Left renal pelvis (tissue), 4 donors: ENCODE measurements around the gene FITM1. TPM values are rescaled to one million over a fixed set of nuclear protein-coding genes. Genes with fewer than 3 reads are reported as not detected.

Experiments
- DNase-seq, 4 donors: peaks; one replicate each; pipeline ENCODE4 v3.0.0-alpha.2; 2013; ENCODE audit warnings: low read depth in 4 of 4, low spot score in 3 of 4
- polyA plus RNA-seq, 4 donors: library from polyadenylated mRNA; unstranded; fragments of 120-200 nt; gene quantifications; one replicate each; pipeline ENCODE4 v1.2.1, GENCODE V29; 2013; ENCODE audit not compliant: insufficient read length in 4 of 4

FITM1 gene
- polyA plus RNA-seq, 4 donors = 0.55 to 1.6 (median 0.79) TPM

DNA sequence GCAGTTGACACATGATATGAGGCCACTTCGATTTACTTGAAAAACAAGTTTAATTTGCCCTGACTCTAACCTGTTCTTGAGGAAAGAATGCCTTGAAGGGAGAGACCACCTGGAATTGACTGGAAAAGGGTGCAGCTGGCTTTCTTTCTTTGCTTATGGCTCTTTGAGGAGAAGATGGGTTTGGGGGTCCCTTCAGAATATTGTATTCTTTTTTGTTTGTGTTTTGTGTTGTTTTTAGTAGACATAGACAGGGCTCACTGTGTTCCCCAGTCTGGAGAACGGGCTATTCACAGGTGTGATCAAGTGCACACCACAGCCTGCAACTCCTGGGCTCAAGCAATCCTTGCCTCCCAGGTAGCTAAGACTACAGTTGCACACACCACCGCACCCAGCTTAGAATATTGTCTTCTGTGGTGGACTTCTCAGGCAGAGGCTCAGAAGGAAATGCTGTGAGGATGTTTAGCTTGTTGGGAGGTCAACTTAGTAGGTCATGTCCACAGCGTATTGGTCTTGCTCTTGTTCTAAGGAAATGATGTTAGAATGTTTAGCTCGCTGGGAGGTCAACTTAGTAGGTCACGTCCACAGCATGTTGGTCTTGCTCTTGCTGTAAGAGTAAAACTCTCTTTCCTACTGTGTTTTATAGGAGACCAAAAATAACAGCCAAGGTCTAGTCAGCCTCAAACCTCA lies 14.2 kb upstream of the FITM1 start:
- DNase-seq = no peak

GRCh38 chr14:24117179-24117578 lies 13.3 kb upstream of the FITM1 start:
- no peak for DNase-seq

- DNase-seq = no peak
Observed at GRCh38 chr14:24119691-24120090, 10.8 kb upstream of the FITM1 start.

DNA sequence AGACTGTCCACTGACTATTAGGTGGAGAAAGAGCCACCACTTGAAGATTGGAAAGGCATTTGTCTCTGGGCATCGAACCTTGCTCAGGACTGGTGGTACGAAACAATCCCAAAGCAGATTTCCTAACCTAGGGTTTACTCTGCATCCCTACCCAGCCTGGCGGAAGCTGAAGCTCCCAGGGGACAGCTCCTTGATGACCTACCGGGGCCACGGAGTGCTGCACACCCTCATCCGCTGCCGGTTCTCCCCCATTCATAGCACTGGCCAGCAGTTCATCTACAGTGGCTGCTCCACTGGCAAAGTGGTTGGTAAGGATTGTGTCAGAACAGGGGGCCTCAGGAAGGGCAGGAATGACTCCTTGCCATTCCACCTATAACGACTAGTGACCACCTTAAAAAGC lies 9.2 kb upstream of the FITM1 start:
- no peak for DNase-seq

GRCh38 chr14:24122416-24122815 lies 8.0 kb upstream of the FITM1 start:
- DNase-seq = no peak

GRCh38 chr14:24122898-24123297 lies 7.6 kb upstream of the FITM1 start:
- DNase-seq = no peak

GRCh38 chr14:24123424-24124417 lies 6.7 kb upstream of the FITM1 start:
- DNase-seq = no peak

- no peak for DNase-seq
Observed at GRCh38 chr14:24126939-24127338, 3.5 kb upstream of the FITM1 start.

GRCh38 chr14:24127673-24128072 lies 2.8 kb upstream of the FITM1 start:
- DNase-seq = no peak

- no peak for DNase-seq
Observed at GRCh38 chr14:24129410-24129998, 955 bp upstream of the FITM1 start.

DNA sequence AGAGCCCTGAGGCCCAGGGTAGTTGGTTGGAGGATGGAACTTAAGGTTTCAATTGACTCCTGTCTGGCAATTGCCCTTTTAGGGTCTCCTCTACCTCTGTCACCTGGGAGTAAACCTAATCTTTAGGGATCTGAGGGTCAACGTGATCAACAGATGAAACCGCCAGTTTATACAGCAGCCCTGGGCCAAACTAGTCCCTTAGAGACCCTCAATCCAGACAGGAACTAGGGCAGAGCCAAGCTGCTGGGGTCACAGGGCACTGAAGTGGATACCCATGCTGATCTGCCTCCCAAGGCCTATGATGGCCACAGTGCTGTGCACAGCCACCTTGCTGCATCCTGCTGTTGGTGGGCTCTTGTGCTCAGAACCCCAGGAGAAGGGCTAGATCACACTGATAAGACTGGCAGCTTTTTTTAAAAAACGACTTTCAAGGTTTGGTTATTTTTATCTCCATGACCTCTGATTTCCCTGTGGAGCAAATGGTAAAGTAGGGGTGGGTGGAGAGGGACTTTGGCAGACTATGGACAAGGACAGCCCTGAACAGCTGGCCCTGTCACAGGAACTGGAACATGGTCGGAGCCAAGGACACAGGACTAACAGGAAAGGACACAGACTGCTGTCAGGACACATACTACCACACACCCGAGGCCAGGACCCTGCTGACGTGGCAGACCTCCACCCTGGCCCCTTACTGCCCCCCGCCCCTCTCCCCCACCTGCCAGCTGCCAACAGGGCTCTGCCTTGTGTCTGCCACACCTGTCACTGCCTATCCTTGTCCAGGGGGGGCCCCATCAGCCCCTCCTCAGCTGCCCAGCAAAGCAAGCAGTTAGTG lies 474 bp downstream of the FITM1 start:
- DNase-seq = no peak

DNA sequence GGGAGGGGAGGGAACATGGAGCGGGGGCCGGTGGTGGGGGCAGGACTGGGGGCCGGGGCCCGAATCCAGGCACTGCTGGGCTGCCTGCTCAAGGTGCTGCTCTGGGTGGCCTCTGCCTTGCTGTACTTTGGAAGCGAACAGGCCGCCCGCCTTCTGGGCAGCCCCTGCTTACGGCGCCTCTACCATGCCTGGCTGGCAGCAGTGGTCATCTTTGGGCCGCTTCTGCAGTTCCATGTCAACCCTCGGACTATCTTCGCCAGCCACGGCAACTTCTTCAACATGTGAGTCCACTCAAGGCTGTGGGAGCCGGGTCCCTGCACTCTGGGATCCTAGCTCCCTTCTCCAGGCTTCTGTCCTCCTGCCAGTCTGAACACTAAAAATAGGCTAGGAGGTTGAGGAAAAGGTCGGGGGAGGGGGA lies 1.1 kb downstream of the FITM1 start:
- no peak for DNase-seq

DNA sequence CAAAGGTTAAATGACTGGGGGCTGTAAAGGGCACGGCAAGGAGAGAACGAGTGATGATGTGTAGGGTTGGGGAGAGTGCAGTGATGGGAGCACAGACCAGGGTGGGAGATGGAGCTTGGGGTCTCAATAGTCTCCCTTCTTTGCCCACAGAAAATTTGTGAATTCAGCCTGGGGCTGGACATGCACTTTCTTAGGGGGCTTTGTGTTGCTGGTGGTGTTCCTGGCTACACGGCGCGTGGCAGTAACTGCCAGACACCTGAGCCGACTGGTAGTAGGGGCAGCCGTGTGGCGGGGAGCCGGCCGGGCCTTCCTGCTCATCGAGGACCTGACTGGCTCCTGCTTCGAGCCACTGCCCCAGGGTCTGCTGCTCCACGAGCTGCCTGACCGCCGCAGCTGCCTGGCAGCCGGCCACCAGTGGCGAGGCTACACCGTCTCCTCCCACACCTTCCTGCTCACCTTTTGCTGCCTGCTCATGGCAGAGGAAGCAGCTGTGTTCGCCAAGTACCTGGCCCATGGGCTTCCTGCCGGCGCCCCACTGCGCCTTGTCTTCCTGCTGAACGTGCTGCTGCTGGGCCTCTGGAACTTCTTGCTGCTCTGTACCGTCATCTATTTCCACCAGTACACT lies 1.7 kb downstream of the FITM1 start:
- DNase-seq = no peak

GRCh38 chr14:24132976-24133375 lies 2.5 kb downstream of the FITM1 start:
- DNase-seq = no peak

DNA sequence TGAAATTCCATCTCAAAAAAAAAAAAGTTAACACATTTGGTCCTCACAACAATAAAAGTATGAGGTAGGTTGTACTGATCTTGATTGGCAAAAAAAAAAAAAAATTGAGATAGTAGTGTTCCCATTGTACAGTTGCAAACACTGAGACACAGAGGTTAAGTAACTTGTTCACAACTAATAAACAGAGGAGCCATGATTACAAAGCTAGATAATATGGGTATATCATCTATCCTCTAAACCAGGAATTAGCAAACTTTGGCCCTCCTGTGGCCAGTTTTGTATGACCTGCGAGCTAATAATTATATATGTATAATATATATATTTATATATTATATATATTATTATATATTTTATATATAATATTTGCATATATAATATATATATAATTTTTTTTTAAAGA lies 3.3 kb downstream of the FITM1 start:
- DNase-seq = no peak

- DNase-seq = no peak
Observed at GRCh38 chr14:24135584-24135833, 5.0 kb downstream of the FITM1 start.

- peak; percentile 79 to 84 (median 82) for DNase-seq
Observed at GRCh38 chr14:24135834-24136683, 5.6 kb downstream of the FITM1 start, which contains the start of gene PSME1. PSME1 (plus strand) TSS chr14:24136194; CDS start chr14:24136263, 69 bp downstream.

DNA sequence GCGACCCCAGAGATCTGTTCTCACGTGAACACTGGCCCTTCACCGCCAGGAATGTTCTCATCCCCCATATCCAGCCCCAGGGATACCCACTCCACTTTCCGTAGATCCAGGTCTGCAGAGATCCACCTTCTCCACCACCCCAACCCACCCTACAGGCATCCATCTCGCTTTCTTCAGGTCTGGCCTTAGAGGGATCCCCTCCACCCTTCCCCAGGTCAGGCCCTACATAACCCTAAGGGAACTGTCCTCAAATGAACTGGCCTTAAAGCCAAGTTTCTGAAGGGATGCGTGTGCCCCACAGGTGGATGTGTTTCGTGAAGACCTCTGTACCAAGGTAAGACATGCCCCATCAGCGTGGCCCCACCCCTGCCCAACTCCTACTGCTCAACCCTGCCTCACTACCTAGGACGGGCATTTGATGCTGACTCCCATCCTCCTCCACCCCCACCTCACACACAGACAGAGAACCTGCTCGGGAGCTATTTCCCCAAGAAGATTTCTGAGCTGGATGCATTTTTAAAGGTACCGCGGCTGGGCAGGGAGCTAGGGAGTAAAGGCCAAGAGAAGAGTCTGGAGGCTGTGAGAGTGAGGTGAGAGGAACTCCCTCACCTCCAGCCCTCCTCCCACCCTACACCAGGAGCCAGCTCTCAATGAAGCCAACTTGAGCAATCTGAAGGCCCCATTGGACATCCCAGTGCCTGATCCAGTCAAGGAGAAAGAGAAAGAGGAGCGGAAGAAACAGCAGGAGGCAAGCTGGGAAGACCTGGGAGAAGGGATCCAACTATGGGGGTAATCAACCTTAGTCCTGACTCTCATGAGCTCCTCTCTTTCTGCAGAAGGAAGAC lies 6.4 kb downstream of the FITM1 start:
- no peak for DNase-seq
